ENCODE measurements around the gene ARHGAP6.
"Not testable (repeated sequence)": the region's sequence is repeated elsewhere in the genome, so short reads cannot be mapped to it uniquely, and the experiment has no call there.

The ARHGAP6 gene

DNA sequence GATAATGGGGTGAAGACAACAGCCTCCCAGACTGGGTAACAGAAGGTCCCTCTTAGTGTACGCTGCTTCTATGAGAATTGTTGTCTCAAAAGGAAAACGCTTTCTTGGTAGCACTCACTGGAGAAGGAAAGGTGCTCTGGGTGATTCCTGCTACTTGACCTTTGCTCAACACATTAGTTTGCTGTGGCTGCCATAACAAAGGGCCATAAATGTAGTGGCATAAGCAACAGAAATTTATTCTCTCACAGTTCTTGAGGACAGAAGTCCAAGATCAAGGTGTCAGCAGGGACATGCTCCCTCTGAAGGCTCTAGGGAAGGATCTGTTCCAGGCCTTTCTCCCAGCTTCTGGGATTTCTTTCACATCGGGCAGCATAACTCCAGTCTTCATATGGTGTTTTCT lies 535.6 kb downstream of the ARHGAP6 start:
- in situ Hi-C loops (cut with MboI; ENCODE audit: low pct_unique_long_range_greater_than_20kb, low sequenced_read_pairs) = loop anchor here (25.0 kb wide), 1 partner anchor 943 kb away; no protein-coding TSS in a partner anchor
- no peak for DNase-seq

DNA sequence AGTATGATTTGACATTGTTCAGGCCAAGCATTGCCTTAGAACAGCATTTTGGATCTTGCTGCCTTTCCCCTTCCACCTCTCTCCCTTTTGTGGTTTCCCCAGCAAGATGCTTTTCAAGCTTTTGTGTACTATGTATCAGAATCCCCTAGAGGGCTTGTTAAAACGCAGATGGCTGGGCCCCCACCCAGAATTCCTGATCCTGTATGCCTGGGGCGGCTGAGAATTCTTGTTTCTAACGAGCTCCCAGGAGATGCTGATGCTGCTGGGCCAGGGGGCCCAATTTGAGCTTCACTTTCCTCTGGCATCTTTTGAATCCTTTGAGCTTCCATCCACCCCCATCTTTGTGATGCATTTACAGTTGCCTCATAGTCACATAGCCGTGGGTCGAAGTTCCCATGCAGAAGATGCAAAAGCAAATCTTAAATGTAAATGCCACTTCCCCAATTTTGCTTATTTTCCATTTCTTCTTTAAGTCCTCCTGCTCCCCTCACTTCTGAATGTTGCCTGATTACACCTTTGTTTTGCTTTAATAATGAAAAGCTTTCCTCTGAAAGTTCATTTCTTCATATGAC lies 536.1 kb downstream of the ARHGAP6 start:
- in situ Hi-C loops (cut with MboI; ENCODE audit: low pct_unique_long_range_greater_than_20kb, low sequenced_read_pairs) = loop anchor here (25.0 kb wide), 1 partner anchor 942 kb away; no protein-coding TSS in a partner anchor
- DNase-seq = no peak

DNA sequence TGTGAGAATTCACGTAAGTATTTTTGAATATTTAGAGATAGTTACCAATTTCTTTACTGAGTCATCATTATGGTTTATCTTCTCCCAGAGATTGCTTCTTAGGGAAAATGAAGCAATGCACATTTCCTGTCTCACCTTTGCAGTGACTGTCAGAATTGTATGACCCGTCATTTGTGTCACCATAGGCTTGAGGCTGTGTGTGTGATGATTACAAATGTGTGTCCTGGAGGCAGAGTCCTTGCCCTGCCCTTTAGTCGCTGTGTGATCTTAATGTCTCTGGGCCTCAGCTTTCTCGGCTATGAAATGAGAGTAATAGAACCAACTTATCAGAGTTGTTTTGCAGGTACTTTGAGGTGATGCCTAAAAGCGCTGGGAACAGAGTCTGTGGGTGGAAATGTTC lies 540.7 kb downstream of the ARHGAP6 start:
- in situ Hi-C loops (cut with MboI; ENCODE audit: low pct_unique_long_range_greater_than_20kb, low sequenced_read_pairs) = loop anchor here (25.0 kb wide), 1 partner anchor 938 kb away; no protein-coding TSS in a partner anchor
- no peak for DNase-seq

DNA sequence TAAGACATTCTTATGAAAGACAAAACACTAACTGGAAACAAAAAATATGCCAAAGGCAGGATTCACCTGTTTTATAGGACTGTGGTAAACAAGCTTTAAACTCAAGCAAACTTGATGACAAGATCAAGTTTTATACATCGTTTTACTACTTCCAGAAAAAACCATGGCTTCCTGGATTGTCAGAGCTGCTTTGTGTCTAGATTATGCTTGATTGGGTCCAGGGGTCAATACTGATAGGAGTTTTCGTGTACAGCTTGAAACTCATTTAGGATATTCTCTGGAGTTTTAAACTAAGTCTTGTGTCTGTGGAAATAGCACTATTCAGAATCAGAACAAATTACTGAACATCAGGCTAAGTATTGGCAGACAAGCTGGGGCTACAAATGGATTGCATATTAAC lies 541.6 kb downstream of the ARHGAP6 start:
- in situ Hi-C loops (cut with MboI; ENCODE audit: low pct_unique_long_range_greater_than_20kb, low sequenced_read_pairs) = no loop called here
- no peak for DNase-seq

DNA sequence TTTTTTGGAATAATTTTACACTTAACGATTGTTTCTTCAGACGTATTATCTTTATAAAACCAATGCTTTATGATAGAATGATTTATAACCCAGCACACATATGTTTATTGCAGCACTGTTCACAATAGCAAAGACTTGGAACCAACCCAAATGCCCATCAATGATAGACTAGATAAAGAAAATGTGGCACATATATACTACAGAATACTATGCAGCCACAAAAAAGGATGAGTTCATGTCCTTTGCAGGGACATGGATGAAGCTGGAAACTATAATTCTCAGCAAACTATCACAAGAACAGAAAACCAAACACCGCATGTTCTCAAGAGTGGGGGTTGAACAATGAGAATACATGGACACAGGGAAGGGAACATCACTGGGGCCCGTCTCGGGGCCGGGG lies 542.6 kb downstream of the ARHGAP6 start:
- DNase-seq; in situ Hi-C loops (cut with MboI; ENCODE audit: low pct_unique_long_range_greater_than_20kb, low sequenced_read_pairs): not testable (repeated sequence)

DNA sequence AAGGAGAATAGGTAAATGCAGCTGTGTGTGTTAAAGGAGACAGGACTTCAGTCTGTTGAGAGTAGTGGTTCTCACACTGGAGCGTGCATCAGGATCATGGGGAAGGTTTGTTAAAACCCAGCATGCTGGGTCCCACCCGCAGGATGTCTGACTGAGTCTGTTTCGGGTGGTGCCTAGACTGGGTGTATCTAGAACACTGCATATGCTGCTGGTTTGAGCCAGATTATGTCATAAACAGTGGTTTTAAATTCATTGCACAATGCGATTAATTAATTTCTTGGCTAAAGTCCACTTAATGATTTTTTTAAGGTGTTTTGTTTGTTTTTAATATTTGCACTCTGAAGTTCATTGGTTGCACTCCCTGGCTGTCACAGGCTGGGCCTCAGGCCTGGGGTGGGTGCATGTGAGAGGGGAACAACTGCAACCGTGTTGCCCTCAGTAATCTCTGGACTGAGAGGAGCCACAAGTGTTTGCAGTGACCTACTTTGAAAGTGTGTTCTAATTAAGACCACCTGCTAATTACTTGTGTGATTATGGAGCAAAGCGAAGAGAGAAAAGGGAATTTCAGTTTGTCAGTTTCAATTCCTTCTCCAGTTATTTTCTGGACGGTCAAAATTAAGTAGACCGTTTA lies 546.3 kb downstream of the ARHGAP6 start:
- in situ Hi-C loops (cut with MboI; ENCODE audit: low pct_unique_long_range_greater_than_20kb, low sequenced_read_pairs) = no loop called here
- DNase-seq = no peak

DNA sequence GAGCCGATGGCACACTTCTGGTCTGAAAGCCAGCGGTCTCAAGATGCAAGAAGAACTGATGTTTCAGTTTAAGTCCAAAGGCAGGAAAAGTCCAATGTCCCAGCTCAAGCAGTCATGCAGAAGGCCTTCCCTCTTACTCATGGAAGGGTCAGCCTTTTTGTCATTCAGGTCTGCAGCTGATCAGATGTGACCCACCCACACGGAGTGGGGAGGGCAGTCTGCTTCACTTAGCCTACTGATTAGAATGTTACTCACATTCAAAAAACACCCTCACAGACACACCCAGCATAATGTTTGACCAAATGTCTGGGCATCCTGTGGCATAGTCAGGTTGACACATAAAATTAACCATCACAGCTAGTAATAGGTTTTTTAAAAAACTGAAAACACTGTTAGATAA lies 548.0 kb downstream of the ARHGAP6 start:
- in situ Hi-C loops (cut with MboI; ENCODE audit: low pct_unique_long_range_greater_than_20kb, low sequenced_read_pairs) = no loop called here
- DNase-seq = no peak

DNA sequence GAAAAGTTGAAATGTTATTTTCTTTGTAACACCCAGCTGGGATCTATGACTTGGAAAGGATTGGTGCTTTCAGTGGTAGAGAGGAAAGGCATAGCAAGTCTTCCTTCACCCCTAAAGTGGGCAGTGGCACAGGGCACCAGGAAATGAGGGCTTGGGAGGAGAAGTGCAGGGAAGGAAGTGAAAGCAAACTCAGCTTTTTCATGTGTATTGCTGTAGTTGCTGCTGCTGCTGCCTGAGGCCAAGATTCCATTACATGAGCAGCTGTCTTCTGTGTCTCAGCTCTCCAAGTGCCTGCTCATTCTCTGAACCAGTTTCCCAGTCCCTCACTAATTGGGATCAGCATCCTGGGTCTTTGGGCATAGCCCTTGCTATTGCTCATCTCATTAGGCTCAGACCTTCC lies 552.0 kb downstream of the ARHGAP6 start:
- DNase-seq = no peak
- in situ Hi-C loops (cut with MboI; ENCODE audit: low pct_unique_long_range_greater_than_20kb, low sequenced_read_pairs) = no loop called here

DNA sequence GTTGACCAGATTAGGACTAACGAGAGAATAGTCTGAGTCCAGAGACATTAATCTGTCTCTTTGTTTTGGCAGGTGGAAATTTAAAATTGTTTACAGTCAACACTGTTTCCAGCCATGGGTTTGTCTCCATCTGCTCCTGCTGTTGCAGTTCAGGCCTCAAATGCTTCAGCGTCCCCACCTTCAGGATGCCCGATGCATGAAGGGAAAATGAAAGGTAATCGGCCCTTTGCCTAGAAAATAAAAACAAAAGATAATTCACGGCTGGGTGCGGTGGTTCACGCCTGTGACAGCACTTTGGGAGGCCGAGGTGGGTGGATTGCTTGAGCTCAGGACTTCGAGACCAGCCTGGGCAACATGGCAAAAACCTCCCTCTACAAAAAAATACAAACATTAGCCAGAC lies 553.8 kb downstream of the ARHGAP6 start:
- no peak for DNase-seq
- in situ Hi-C loops (cut with MboI; ENCODE audit: low pct_unique_long_range_greater_than_20kb, low sequenced_read_pairs) = no loop called here

DNA sequence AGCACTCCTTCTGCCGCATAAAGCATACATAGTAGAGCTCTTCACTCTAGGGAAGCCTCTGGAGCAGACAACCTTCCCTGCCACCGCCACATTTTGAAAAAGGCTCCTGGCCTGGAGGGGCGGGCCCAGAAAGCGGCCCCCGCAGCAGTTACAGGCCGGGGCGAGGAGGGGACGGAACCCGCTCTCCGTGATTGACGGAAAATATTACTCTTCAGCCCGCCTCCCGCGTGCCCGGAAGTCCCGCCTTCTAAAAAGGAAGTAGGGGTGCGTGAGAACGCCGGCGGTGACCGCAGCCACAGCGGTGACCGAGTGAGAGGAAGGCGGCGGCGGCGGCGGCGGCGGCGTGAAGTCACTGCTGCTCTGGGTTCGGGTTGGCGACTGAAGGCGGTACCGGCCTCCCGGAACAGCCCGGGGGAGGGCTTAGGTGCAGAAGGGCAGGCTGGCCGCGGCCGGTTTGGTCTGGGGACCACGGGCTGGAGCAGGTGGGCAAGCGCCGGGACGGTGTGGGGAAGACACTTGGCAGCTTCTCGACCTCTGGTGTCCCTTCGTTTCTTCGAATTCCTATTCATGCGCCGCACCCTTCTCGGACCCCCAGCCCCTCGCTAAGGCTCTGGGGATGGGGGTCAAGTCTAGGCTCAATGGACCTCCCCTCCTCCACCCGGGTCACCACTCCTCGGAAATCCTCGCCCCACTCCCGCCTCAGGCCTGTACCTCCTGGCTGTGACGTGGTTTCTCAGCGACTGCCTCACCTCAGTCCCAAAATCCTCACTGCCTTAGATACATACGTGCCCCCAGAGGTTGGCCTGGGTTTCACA lies 554.5 kb downstream of the ARHGAP6 start, which contains the start of gene HCCS:
HCCS (plus strand) TSS at position 296 of the 815 bp plus-strand sequence. CDS start 729 bp downstream, outside the sequence.
- DNase-seq = peak; percentile 96
- in situ Hi-C loops (cut with MboI; ENCODE audit: low pct_unique_long_range_greater_than_20kb, low sequenced_read_pairs) = no loop called here

DNA sequence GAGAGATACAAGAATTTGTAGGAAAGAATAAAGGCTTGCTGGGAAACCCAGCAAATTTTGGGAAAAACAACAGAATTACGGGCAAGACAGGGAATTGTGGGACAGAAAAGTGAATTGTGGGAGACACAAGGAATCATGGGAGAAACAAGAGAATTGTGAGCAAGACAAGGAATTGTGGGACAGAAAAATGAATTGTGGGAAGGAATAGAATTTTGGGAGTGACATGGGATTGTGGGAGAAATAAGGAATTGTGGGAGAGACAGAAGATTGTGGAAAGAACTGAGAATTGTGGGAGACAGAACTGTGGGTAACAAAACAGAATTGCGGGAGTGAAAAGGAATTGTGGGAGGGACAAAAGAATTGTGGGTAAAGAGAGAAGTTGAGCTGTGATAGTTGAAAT lies 555.8 kb downstream of the ARHGAP6 start:
- in situ Hi-C loops (cut with MboI; ENCODE audit: low pct_unique_long_range_greater_than_20kb, low sequenced_read_pairs) = no loop called here

DNA sequence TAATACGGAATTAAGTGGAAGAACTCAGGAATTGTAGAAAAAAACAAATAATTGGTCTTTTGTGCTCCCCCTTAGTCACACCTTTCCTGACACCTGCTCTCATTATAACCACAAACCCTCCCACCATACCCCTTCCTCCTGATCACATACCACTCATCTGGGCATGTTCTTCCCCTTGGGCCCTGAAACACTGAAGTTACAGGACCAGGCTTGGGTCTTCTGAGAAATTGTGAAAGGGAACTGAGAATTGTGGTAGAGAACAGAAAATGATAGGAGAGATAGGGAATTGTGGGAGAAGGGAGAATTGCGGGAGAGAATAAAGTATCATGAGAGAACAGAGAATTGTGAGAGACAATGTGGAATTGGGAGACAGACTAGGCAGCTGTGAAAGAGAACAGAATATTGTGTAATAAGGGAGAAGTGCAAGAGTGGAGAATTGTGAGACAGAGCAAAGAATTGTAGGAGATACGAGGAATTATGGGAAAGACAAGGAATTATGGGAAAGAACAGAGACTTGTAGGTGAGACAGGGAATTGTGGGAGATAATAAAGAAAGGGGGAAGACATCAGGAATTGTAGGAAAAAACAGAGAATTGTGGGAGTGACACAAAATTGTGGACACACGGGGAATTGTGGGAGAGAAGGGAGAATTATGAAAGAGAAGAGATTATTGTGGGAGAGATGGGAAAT lies 557.3 kb downstream of the ARHGAP6 start:
- peak; percentile 20 for DNase-seq
- in situ Hi-C loops (cut with MboI; ENCODE audit: low pct_unique_long_range_greater_than_20kb, low sequenced_read_pairs) = no loop called here

More for the DNA sequence above, 555.8 kb downstream of the ARHGAP6 start:
- DNase-seq = no peak

DNA sequence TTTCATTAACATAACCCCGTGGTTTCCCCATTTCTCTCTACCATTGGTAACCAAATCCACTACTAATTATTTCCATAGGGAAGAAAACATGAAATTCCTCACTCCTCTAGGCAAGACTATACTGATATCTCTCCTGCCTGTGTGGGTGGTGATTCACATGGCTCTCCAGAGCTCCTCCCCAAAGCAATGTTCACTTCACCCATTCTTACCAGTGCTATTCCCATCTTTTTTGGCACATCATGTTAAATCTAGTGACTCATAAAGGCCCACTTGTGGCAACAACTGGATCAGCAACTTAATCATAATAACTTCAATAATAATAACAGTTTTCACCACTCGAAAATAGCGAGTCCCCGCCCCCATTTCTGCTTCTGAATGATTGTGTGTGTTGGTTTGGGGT lies 560.6 kb downstream of the ARHGAP6 start:
- in situ Hi-C loops (cut with MboI; ENCODE audit: low pct_unique_long_range_greater_than_20kb, low sequenced_read_pairs) = no loop called here

DNA sequence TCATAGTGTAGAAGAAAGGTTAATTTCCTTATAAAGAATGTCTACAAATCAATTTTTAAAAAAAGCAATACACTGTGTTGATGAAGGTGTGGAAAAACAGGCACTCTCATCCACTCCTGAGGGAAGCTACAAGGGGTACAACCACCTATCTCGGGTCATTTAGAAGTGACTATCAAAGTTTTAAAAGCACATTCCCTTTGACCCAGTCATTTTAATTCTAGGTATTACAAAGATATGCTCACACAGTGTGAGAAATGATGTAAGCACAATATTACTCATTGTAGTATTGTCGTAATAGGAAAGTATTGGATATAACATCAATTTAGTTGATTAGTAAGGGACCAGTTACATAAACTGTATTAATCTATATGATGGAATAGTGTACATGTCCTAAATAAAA lies 562.0 kb downstream of the ARHGAP6 start:
- no peak for DNase-seq
- in situ Hi-C loops (cut with MboI; ENCODE audit: low pct_unique_long_range_greater_than_20kb, low sequenced_read_pairs) = no loop called here

More for the DNA sequence above, 560.6 kb downstream of the ARHGAP6 start:
- no peak for DNase-seq

DNA sequence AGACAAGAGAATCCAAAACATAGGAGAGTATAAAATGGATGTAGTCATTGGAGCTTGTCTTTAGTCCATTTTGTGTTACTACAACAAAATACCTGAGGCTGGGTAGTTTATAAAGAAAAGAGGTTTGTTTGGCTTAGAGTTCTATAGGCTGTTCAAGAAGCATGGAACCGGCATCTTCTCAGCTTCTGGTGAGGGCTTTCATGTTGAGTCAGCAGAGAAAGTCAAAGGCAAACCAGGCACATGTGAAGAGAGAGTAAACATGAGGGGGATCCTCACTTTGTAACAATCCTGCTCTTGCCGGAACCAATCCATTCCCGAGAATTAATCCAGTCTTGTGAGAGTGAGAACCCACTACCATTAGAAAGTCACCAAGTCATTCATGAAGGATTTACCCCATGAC lies 562.7 kb downstream of the ARHGAP6 start:
- no peak for DNase-seq
- in situ Hi-C loops (cut with MboI; ENCODE audit: low pct_unique_long_range_greater_than_20kb, low sequenced_read_pairs) = no loop called here

DNA sequence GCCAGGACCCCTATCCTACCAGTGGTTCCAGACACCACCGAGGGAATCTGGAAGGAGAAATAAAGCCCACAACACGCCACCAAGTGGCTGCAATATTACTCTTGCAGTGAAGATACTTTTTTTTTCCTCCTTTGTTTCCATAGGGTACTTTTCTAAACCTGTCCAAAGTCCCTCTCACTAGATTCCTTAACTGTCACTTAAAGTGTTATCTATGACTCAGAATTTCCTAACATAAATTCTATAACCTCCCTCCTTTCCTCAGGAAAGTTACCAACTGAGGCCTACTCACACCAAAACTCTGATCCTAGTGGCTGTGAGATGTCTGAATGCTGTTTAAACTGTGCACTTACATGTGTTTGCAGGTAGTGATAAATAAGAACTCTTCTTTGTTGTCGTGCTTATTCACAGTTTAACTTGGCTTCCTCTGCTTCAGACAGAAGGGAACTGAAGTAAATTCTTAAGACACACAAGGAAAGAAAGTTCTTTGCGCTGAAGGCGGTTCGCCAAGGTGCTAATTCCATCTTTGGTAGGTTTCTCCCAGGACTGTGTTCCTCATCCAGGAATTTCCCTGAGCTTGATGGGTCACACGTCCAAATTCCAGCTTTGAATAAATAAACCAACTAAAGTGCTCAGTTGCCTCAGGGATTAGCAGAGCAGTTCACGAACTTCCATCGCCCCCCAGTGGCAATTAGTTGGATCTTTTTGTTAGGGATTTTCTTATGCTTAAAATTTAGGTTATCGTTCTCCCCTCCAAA lies 565.3 kb downstream of the ARHGAP6 start:
- peak; percentile 18 for DNase-seq
- in situ Hi-C loops (cut with MboI; ENCODE audit: low pct_unique_long_range_greater_than_20kb, low sequenced_read_pairs) = no loop called here

DNA sequence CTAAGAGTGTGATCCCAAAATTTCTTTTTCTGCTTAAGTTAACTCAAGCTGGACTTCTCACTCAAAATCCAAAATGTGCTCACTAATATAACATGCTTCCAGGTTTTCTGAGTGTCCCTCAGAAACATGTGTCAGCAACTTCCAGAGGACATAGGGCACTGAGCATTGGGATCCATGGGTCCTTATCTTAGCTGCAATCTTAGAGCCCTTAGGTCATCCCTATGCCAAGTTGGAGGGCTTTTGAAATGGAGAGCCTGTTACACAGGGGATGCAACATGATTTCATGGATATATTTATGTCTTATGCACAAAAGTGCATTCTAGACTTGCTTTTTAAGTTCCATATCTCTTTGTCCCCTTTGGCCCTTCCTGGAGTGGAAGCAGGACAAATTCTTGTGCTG lies 566.3 kb downstream of the ARHGAP6 start:
- in situ Hi-C loops (cut with MboI; ENCODE audit: low pct_unique_long_range_greater_than_20kb, low sequenced_read_pairs) = no loop called here
- no peak for DNase-seq

DNA sequence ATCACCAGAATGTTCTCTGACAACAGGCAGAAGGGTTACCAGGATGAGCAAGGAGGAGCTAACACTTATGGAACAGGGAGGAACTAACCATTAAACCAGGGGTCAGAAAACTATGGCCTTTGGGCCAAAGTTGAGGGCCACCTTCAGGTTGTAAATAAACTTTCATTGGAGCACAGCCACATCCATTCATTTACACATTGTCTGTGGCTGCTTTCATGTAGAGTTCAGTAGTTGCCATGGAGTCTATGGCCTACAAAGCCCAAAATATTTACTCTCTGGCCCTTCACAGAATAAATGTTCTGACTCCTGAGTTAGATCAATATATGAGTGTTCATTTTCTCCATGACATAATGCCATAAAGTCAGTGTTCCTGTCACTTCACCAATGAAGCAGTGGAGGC lies 567.8 kb downstream of the ARHGAP6 start:
- no peak for DNase-seq
- in situ Hi-C loops (cut with MboI; ENCODE audit: low pct_unique_long_range_greater_than_20kb, low sequenced_read_pairs) = no loop called here

DNA sequence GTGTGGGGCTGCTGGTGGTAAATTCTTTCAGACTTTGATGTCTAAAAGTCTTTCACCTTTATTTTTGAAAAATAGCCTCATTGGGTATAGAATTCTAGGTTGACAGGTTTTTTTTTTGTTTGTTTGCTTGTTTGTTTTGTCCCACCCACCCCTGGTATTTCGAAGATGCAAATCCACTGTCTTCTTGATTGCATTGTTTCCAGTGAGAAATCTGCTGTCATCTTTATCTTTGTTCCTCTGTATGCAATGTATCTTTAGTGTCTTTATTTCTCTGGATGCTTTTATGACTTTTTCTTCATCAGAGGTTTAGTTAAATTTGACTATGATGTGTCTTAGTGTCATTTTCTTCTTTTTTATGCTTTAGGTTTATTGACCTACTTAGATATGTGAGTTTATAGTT lies 575.9 kb downstream of the ARHGAP6 start:
- no peak for DNase-seq
- in situ Hi-C loops (cut with MboI; ENCODE audit: low pct_unique_long_range_greater_than_20kb, low sequenced_read_pairs) = no loop called here

All from KBM-7 (cell line).